ENCODE measurements around the gene EVC2. TPM values are rescaled to one million over a fixed set of nuclear protein-coding genes. Genes with fewer than 3 reads are reported as not detected.

Gene EVC2
- total and polyA plus RNA-seq, 2 of the 4 experiments (the other 2 are of a cell fraction): 2.7 to 5.9 TPM

- in situ Hi-C loops (cut with MboI; ENCODE audit: low sequenced_read_pairs) (no loop called here), intact Hi-C loops (cut with micrococcal nuclease) (no loop called here), dilution Hi-C loops (cut with HindIII; ENCODE audit: low sequenced_read_pairs, unreplicated experiment) (no loop called here)
- H3K4me2 ChIP-seq (ENCODE audit: low read depth, low read length): no peak overlapping the region
- peaks cover 12% of the 10 kb centered on the region for H3K4me1 ChIP-seq (ENCODE audit: control insufficient read depth, insufficient read depth, low read length)
- H3K4ac ChIP-seq (ENCODE audit: low read depth, low read length): no peak overlapping the region
- H4K5ac ChIP-seq (ENCODE audit: low read depth, low read length): no peak overlapping the region
- TF ChIP-seq, protein P1, sequence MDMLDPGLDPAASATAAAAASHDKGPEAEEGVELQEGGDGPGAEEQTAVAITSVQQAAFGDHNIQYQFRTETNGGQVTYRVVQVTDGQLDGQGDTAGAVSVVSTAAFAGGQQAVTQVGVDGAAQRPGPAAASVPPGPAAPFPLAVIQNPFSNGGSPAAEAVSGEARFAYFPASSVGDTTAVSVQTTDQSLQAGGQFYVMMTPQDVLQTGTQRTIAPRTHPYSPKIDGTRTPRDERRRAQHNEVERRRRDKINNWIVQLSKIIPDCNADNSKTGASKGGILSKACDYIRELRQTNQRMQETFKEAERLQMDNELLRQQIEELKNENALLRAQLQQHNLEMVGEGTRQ (IDR thresholded peaks at IDR 0.05; ENCODE audit: low read depth, low read length): no peak
- no peak for TF ChIP-seq RFX5 (IDR thresholded peaks at IDR 0.05; ENCODE audit: low read depth, low read length)
- no peak for TF ChIP-seq NFE2L2 (IDR thresholded peaks at IDR 0.05; ENCODE audit: low read depth, low read length)
- TF ChIP-seq CTCF (conservative IDR thresholded peaks at IDR 0.05; ENCODE audit: low read depth, low read length): no peak
- TF ChIP-seq POLR2A (IDR thresholded peaks at IDR 0.05; ENCODE audit: low read depth, low read length): no peak
- TF ChIP-seq RAD21 (IDR thresholded peaks at IDR 0.05; ENCODE audit: low read length): no peak
- no peak for TF ChIP-seq RCOR1 (IDR thresholded peaks at IDR 0.05; ENCODE audit: insufficient replicate concordance, low read length)
- 0 out of 2 replicates have a peak, but pooled peaks cover 3% of the 10 kb centered on the region for H4K20me1 ChIP-seq (ENCODE audit: insufficient read depth, low read length)
- no peak overlapping the region for H2AK5ac ChIP-seq (ENCODE audit: low read depth, low read length)
- H4K8ac ChIP-seq (ENCODE audit: low read depth in 2 of 2, low read length in 2 of 2): no peak overlapping the region
- ChIA-PET CTCF (no interaction called here), POLR2A (ENCODE audit: unreplicated experiment) (no interaction called here)
- no peak for ATAC-seq (ENCODE audit: low read depth)
- no peak overlapping the region for H2BK120ac ChIP-seq (ENCODE audit: low read depth, low read length)
- H3K27ac ChIP-seq (ENCODE audit: insufficient read depth, low read length): no peak overlapping the region
- WGBS, 2 experiments (ENCODE audit: extremely low coverage in 2 of 2, insufficient read length in 1 of 2): 100% methylated on average over 1 of the region's 2 CpGs; no CpG with 5 or more reads in 1 of the 2 experiments
- H3K9me3 ChIP-seq (ENCODE audit: control insufficient read depth, insufficient read depth, low read length): no peaks in the 10 kb centered on the region
- peaks cover 4 to 38% of the 10 kb centered on the region in 2 experiments; a peak in 3 of 4 replicates for H3K79me1 ChIP-seq (ENCODE audit: low read depth in 1 of 2, low read length in 2 of 2)
- no peak overlapping the region for H2BK20ac ChIP-seq (ENCODE audit: low read depth, low read length)
- H2AFZ ChIP-seq (replicated peaks; ENCODE audit: low read length, poor library complexity): no peak overlapping the region
- H3K14ac ChIP-seq (replicated peaks; ENCODE audit: low read depth, low read length): no peak overlapping the region
- no peak overlapping the region for H2BK15ac ChIP-seq (ENCODE audit: low read depth, low read length)
- no peak overlapping the region for H4K91ac ChIP-seq (ENCODE audit: insufficient read depth, low read depth, low read length)
- no peak overlapping the region for H2BK5ac ChIP-seq (ENCODE audit: low read depth, low read length, poor library complexity, severe bottlenecking)
- DNase-seq: no peak
- BruUV-seq (replicated peaks): no TSS peak
- no peak overlapping the region for H3K4me3 ChIP-seq (ENCODE audit: insufficient read depth, low read depth, low read length)
- no peak overlapping the region for H2AK9ac ChIP-seq (replicated peaks; ENCODE audit: low read depth, low read length, poor library complexity)
- H3K56ac ChIP-seq (ENCODE audit: extremely low read depth, insufficient read depth, low read length): no peak overlapping the region
- H3K27me3 ChIP-seq (ENCODE audit: control insufficient read depth, insufficient read depth, low read length): no peaks in the 10 kb centered on the region
- H3K18ac ChIP-seq (ENCODE audit: low read depth, low read length): no peak overlapping the region
- H3K9me1 ChIP-seq (ENCODE audit: insufficient read depth, low read length): peaks cover 28% of the 10 kb centered on the region
- H3K36me3 ChIP-seq (ENCODE audit: control insufficient read depth, insufficient read depth, low read length): peaks cover 37% of the 10 kb centered on the region
- H3K23ac ChIP-seq (ENCODE audit: low read depth, low read length): no peak overlapping the region
- H3K9ac ChIP-seq (ENCODE audit: low read depth, low read length): no peak overlapping the region
Observed at GRCh38 chr4:5742388-5742787, 34.0 kb upstream of the EVC2 start.

Data from IMR-90 (cell line).